HG02884 (cell line): ENCODE results near the gene PRR12.

ENCODE experiments used
- ATAC-seq: cut with Tn5 transposase; IDR thresholded peaks from one replicate; pipeline ENCODE4 v1.9.1; 2021; ENCODE audit warnings: mild to moderate bottlenecking, moderate library complexity; ENCODE audit not compliant: unreplicated experiment

PRR12 gene

GRCh38 chr19:49590071-49590970, 661 bp upstream of the PRR12 start:
- ATAC-seq: peak; percentile 46

GRCh38 chr19:49591731-49592485, 926 bp downstream of the PRR12 start:
- no peak for ATAC-seq

- no peak for ATAC-seq
Measured at GRCh38 chr19:49592486-49593232, 1.7 kb downstream of the PRR12 start.

GRCh38 chr19:49593233-49594113, 2.5 kb downstream of the PRR12 start:
- ATAC-seq: no peak

- ATAC-seq: no peak
Measured at GRCh38 chr19:49594157-49594992, 3.4 kb downstream of the PRR12 start.

DNA sequence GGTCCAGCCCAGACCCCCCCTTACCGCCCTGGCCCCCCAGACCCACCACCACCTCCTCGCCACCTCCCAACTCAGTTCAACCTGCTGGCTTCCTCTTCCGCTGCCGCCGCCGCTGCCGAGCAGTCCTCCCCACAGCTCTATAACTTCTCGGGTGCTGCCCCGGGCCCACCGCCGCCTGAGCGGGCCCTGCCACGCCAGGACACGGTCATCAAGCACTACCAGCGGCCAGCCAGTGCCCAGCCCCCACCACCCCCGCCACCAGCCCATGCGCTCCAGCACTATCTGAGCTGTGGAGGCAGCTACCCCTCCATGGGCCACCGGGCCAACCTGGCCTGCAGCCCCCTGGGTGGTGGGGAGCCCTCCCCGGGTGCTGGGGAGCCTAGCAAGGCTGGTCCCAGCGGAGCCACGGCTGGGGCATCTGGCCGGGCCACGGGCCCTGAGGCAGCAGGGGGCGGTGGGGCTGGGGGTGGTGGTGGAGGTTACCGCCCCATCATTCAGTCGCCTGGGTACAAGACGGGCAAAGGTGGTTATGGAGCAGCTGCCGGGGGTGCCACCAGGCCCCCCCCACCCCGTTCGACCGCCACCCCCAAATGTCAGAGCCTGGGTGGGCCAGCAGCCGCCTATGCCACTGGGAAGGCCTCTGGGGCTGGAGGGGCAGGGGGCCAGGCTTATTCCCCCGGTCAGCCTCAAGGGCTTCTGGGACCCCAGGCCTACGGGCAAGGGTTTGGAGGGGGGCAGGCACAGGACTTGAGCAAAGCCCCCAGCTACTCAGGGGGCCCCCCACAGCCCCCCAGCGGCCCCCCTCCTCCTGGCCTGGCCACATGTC, 4.2 kb downstream of the PRR12 start:
- ATAC-seq: no peak

- ATAC-seq: no peak
Measured at GRCh38 chr19:49595819-49596404, 4.9 kb downstream of the PRR12 start.

GRCh38 chr19:49596407-49596806, 5.4 kb downstream of the PRR12 start:
- no peak for ATAC-seq

DNA sequence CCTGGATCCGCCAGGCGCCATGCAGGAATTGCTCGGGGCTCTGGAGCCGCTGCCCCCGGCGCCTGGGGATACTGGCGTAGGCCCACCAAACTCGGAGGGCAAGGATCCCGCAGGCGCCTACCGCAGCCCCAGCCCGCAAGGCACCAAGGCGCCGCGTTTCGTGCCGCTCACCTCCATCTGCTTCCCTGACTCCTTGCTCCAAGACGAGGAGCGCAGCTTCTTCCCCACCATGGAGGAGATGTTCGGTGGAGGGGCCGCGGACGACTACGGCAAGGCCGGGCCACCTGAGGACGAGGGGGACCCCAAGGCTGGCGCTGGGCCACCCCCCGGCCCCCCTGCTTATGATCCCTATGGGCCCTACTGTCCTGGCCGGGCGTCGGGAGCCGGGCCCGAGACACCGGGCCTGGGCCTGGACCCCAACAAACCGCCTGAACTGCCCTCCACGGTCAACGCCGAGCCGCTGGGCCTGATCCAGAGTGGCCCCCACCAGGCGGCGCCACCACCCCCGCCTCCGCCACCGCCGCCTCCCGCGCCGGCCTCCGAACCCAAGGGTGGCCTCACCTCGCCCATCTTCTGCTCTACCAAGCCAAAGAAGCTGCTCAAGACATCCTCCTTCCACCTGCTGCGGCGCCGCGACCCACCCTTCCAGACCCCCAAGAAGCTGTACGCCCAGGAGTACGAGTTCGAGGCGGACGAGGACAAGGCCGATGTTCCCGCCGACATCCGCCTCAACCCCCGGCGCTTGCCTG, 6.1 kb downstream of the PRR12 start:
- no peak for ATAC-seq

GRCh38 chr19:49597703-49597974, 6.7 kb downstream of the PRR12 start:
- no peak for ATAC-seq

DNA sequence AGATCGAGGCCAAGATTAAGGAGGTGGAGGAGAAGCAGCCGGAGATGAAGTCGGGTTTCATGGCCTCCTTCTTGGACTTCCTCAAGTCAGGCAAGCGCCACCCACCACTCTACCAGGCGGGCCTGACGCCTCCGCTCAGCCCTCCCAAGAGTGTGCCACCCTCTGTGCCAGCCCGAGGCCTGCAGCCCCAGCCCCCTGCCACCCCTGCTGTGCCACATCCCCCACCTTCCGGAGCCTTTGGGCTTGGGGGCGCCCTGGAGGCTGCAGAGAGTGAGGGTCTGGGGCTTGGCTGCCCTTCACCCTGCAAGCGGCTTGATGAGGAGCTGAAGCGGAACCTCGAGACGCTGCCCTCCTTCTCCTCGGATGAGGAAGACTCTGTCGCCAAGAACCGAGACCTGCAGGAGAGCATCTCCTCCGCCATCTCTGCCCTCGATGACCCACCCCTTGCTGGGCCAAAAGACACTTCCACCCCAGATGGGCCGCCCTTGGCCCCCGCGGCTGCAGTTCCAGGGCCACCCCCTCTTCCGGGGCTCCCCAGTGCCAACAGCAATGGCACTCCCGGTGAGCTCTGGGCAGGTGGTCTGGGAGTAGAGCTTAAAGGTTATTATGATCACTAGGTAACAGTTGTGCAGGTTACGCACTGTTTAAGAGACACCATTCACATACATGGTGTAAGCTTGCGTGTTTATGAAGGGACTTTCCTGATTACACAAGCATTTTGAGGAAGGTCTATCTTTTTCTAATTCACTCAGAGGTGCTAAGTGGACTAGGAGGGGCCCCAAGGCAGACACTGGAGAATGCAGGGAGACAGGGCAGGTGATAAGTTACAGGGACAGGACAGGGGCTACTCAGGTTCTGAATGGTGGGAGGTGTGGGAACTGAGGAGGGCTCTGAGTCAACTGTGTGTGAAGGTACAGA, 8.7 kb downstream of the PRR12 start:
- no peak for ATAC-seq

DNA sequence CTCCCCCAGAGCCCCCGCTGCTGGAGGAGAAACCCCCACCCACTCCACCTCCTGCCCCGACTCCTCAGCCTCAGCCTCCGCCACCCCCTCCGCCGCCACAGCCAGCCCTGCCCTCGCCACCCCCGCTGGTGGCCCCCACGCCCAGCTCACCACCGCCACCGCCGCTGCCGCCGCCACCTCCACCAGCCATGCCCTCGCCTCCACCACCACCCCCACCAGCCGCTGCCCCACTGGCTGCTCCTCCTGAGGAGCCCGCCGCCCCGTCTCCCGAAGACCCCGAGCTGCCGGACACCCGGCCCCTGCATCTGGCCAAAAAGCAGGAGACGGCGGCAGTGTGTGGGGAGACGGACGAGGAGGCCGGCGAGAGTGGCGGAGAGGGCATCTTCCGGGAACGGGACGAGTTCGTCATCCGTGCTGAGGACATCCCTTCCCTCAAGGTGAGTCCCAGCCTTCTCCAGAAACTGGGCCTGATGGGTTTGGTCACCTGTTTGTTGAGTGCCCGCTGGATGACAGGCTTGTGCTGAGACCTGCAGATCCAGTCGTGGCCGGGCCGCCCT, 10.6 kb downstream of the PRR12 start:
- ATAC-seq: no peak

DNA sequence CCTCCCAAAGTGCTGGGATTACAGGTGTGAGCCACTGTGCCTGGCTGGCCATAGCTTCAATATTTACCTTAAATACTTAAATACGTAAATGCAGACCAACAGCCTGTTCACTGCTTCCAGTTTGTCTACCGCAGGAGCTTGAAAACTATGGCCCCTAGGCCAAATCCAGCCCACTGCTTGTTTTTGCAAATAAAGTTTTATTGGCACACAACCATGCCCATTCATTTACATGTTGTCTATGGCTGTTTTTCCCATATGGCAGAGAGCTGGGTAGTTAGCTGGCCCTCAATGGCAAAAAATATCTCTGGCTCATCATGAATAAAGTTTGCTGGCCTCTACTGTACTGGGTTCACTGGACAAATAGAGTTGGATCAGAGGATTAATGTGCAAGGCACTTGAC, 11.8 kb downstream of the PRR12 start:
- ATAC-seq: no peak

DNA sequence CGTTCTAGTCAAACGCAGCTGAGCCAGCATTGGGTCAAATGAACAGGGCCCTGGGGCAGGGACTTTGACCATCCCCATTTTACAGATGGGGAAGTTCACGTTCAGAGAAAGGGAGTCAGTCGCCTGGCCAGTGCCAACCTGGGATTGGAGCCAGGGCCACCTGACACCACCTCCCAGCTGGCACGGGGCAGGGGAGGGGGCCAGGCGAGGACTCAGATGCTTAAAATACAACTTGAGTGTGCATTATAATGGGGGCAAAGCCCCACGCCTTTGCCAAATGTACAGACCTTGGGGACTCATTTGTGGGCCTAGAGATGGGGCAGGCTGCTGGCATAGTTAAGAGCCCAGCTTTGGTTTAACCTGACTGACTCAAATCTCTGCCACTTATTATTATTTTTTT, 14.6 kb downstream of the PRR12 start:
- ATAC-seq: no peak

DNA sequence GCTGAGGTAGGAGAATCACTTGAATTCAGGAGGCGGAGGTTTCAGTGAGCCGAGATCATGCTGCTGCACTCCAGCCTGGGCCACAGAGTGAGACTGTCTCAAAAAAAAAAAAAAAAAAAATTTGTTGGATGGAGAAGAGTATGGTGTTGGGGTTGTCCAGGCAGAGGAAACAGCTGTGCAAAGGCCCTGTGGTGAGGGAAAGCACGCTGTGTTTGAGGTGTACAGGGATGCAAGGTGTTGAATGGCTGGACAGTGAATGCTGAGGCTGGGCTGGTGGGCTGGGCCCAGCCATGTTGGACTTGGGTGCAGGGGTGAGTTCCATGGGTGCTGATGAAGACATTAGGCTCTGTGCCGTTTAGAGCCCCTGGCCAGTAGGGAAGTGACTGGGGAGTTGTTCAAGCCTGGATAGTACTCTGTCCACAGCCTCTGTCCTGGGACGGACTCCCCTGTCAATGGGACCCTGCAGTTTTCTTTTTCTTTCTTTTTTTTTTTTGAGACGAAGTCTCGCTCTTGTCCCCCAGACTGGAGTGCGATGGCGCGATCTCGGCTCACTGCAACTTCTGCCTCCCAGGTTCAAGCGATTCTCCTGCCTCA, 18.6 kb downstream of the PRR12 start:
- no peak for ATAC-seq

DNA sequence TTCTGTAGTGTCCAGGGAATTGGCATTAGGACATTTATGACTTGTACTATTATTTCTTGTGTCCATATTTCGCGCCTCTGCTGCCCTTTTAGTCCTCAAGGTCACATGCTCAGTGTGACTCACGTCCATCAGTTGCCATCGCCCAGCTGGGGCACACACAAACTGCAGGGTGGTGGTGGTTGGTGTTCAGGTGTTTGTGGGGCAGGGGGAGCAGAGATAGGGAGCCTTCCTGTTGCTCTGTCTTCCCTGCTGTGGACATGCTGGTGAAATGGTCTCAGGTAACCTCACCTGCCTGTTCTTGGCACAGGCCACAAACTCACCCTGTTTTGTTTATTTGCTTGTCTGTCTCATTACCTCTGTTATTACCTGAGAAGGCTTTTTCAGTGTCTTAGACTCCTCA, 22.4 kb downstream of the PRR12 start:
- ATAC-seq: no peak
